Left cardiac atrium (tissue), 4 donors: Measurements from ENCODE around the gene ATF7. TPM values are rescaled to one million over a fixed set of nuclear protein-coding genes. Genes with fewer than 3 reads are reported as not detected.
A peak's percentile ranks its signal among the peaks of the same experiment; 100 is the strongest.
"Not testable (repeated sequence)": the region's sequence is repeated elsewhere in the genome, so short reads cannot be mapped to it uniquely, and the experiment has no call there.

Source experiments
- ATAC-seq, 2 donors: fragments of 200-7000 bp; cut with Tn5 transposase; one replicate each; pipeline ENCODE4 v1.9.1; 2020; ENCODE audit warnings: mild to moderate bottlenecking in 2 of 2, moderate library complexity in 2 of 2
- DNase-seq: peaks from one replicate; pipeline ENCODE4 v3.0.0-alpha.2; 2020
- intact Hi-C, 2 donors: fragments of 100-400 bp; cut with DNase I; formaldehyde crosslinking; loops; one replicate each; pipeline versions ENCODE4 v1.14.1 to v1.15.1; 2022 to 2023
- total RNA-seq, 2 donors: library from RNA; stranded (reverse); fragmentation: NEBNext Ultra II Directional; extraction: Animal tissue kit (Norgen Biotek cat#: 25700); gene quantifications; one replicate each; pipeline ENCODE4 v1.2.1, GENCODE V29; 2021
- donor health status: DM: no; HTN: yes; CAD: no.
- donor health status: DM: no; HTN: yes; CAD: no; lungs with severe emphysema.
- donor health status: DM: yes; HTN: yes; CAD: no.
- donor health status: Dilated cardiomyopathy.

The ATF7 gene
- total RNA-seq, 2 donors from 2014 or later, result 30.1 to 34.7 TPM

DNA sequence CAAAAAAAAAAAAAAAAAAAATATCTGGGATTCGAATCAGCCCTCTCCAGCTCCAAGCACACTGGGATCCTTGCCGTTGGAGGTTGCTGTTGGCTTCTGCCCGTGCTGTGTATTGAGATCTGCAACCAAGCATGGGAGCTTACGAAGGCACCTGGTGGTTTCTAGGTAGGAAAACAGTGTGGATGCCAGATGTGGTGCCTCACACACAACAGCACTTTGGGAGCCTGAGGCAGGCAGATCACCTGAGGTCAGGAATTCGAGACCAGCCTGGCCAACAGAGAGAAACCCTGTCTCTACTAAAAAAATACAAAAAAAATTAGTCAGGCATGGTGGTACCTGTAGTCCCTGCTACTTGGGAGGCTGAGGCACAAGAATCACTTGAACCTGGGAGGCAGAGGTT is 47.4 kb downstream of the ATF7 start:
- ATAC-seq (no peak), DNase-seq (no peak)
- intact Hi-C loops, result no loop called here

DNA sequence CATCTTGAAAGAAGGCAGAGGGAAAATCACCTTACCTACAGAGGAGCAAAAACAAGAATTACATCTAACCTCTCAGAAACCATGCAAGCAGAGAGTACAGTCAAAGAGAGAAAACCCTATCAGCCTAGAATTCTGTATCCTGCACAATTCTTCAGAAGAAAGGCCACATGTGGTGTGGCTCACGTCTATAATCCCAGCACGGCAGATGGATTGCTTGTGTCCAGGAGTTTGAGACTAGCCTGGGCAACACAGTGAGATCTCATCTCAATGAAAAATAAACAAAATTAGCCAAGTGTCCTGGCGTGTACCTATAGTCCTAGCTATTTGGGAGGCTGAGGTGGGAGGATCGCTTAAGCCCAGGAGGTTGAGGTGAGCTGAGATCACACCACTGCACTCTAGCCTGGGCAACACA is 48.2 kb downstream of the ATF7 start:
- ATAC-seq (no peak), DNase-seq (no peak)
- intact Hi-C loops, result no loop called here

DNA sequence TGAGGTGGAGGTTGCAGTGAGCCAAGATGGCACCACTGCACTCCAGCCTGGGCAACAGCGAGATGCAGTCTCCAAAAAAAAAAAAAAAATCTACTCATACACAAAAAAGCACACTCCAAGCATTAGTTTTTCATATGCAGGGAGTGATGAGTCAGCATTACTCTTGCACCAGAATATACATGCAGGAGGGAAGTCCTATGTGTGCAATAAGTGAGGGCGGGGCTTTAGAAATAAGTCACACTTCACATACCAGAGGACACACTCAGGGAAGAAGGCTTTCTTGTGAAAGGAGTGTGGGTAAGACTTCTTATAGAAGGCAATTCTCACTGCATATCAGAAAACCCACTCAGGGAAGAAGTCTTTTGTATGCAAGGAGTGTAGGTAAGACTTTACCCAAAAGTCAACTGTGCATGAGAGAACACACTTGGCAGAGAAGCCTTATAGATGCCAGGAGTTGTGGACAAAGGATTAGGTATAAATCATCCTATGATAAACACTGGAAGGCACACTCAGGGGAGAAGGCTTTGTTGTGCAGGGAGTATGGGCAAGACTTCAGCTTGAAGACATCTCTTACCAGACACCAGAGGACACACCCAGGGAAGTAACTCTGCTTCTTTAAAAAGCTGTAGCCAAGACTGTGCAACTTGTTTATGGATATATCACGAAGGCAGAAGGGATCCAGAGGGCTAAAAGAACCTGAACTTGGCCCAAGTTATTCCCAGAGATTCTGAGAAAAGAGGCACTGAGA is 50.5 kb downstream of the ATF7 start:
- ATAC-seq (peak in 1 of 2 donors; percentile 66), DNase-seq (no peak)
- intact Hi-C loops, result no loop called here

DNA sequence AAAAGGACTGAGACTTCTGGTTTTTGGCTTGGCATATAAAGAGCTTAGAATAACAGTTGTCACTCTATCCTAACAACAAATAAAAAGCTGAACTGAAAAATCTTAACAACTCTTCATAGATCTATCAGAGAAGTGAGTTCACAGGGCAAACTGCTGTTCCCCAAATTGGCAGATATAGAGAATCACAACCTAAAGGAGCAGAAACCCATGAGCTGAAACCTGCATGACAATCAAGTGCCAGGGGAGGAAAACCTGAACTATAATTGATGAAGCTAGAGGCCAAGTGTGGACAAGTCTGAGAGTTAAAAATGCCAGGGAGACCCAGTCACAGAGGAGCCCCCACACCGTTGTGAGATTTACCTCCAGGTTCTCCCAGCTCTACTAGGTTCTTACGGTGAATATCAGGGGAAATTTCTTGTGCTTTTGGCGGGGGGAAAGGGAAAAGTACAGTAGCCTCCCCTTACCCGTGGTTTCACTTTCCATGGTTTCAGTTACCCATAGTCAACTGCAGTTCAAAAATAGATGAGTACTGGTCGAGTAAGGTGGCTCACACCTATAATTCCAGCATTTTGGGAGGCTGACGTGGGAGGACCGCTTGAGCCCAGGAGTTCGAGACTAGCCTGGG is 53.9 kb downstream of the ATF7 start:
- DNase-seq, result no peak
- ATAC-seq, result no peak
- intact Hi-C loops, result no loop called here

DNA sequence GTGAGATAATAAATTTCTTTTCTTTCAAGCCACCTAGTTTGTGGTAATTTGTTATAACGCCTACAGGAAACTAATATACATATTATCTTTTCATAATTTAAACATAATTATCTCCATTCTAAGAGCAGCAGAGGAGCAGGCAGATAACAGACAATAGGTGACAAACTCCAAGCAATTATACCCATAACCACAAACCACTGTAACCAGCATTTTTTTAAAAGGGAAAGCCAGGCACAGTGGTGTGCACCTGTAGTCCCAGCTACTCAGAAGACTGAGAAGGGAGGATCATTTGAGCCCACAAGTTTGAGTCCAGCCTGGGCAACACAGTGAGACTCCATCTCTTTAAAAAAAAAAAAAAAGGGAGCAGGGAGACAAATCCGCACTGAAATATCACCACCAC is 54.9 kb downstream of the ATF7 start:
- DNase-seq, result no peak
- ATAC-seq, result no peak
- intact Hi-C loops, result no loop called here

DNA sequence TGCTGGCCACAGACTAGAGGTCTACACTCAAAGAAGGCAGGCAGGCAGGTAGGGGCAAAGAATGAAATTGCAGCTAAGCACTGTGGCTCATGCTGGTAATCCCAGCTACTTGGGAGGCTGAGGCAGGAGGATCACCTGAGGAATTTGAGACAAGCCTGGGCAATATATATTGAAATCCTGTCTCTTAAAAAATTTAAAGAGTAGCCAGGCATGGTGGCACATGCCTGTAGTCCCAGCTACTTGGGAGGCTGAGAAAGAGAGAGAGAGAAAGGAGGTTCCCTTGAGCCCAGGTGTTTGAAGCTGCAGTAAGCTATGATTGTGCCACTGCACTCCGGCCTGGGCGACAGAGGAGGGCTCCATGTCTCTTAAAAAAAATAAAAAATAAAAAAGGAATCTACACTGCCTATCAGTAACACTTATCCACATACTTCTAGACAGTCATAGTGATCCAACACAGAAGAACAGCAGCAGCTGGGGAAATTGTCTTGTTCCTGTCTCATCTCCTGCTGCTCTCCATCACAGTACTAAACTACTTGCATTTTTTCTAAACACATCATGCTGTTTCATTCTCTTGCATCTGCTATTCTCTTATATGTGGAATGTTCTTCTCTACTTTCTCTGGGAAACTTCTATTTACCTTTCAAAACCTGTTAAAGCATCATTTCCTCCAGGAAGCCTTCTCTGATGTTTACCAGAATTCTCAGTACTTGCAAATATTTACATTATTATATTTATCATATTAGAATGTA is 57.2 kb downstream of the ATF7 start:
- DNase-seq, result no peak
- peak in 1 of 2 donors; percentile 37 for ATAC-seq
- intact Hi-C loops, result no loop called here

DNA sequence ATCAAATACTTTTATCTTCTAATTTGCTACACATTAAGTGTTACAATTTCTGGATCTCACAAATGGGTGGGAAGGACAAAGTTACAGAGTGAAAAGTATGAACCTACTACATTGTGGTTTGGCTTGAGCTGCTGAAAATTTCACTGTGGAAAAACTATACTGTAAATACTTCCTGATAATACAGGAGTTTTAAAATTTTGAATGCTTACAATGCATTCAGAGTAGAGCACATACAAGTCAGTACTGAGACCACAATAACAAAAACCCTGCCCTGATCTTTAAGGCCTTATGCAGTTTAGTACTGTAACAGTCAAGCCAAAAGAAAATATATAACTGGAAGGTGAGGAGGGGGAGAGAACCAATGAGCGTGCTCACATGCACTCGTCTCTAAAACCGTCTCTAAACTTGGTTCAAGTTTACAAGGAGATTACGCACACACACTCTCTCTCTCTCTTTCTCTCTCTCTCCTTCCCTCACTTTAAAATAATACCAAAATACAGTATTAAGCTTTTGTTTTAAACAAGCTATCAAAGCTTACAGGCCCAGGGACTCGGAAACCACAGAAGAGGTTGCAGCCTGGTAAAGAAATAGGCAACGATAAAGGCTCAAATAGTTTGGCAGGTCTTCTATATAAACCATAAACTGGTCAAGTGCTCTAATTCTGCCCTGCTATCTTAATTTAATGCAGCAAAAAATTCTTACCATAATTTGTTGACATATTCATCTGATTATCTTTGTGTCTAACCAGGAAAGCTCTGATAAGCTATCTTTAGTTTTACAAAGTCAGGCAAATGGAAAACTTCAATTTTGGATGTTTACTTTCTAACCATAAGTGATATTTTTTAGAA is 58.0 kb downstream of the ATF7 start:
- intact Hi-C loops, result no loop called here
- ATAC-seq (peak in 1 of 2 donors; percentile 30), DNase-seq (no peak)

DNA sequence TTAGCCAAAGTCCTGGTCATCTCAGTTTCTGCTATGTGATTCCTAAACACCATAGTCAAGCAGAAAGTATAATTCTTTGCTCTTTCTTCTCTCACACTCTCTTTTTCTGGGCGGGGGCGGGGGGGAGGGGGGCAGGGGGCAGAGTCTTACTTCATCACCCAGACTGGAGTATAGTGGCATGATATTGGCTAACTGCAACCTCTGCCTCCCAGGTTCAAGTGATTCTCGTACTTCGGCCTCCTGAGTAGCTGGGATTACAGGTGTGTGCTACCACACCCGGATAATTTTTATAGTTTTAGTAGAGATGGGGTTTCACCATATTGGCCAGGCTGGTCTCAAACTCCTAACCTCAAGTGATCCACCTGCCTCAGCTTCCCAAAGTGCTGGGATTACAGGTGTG is 60.8 kb downstream of the ATF7 start:
- DNase-seq, ATAC-seq, intact Hi-C loops: not testable (repeated sequence)

DNA sequence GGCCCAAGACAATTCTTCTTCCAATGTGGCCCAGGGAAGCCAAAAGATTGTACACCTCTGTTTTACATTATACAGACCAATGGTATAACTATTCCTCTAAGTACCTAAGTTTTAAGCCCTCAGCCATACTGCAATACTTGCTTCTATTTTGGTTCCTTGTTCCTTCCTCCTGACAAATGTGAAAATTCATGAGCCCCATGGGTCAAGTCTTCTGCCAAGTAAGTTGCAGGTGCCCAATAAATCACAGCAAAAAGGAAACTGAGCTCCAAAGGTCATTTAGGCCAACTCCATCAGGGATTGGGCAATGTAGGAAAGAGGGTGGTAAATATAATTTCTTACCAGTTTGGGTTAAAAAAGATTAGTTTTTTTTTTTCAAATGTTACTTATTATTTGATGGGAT is 61.2 kb downstream of the ATF7 start:
- peak in 1 of 2 donors; percentile 14 for ATAC-seq
- intact Hi-C loops, result no loop called here
- no peak for DNase-seq

DNA sequence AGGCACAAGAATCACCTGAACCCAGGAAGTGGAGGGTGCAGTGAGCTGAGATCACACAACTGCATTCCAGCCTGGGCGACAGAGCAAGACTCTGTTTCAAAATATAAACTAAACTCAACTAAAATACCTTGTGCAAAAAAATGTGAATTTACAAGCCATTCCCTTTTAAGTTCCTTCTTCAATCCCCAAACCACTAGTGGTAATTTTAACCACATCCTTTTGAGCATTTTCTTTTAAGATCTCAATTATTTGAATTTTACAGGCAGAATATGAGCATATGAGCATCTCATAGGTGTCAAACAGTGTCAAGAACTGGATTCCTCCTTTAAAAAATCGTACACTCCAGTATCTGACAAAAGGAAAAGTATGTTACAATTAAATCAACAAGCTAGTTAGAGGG is 61.9 kb downstream of the ATF7 start:
- intact Hi-C loops, result no loop called here
- DNase-seq (no peak), ATAC-seq (no peak)

DNA sequence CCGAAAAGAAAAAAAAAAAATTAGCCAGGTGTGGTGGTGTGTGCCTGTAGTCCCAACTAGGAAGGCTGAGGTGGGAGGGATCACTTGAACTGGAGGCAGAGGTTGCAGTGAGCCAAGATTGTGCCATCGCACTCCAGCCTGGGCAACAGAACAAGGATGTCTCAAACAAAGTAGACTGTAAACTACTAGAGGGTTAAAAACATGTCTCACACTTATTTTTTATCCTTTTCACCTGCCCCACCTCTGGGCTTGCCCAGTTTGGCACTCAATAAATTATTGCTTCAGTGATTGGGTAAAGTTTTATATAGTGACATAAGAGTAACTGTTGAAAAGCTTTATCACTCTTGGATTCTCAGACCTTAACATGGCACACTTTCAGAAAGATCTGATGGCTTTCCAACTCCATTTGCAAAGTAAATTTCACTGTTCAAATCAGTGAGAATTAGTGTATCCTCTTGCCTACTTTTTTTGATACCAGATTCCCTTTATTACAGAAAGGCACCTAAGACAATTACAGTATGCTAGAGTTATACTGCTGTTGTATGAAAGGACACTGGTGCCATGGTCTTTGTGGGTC is 62.6 kb downstream of the ATF7 start:
- DNase-seq, result no peak
- ATAC-seq, result no peak
- intact Hi-C loops, result no loop called here

DNA sequence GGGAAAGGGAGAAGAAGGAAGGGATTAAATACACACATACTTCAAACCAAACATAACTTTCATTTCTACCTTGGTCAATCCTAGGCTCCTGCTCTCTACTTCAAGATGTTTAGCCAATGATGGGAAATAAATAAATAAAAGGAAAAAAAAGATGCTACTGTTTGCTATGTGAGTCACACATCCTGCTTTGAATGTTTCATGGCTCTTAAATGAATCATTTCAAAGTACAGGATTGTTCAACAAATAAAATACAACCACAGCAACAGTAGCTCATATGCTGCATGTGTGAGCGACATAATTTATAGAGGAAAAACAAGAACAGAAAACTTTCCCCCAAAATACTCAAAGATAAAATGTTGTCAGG is 64.6 kb downstream of the ATF7 start:
- DNase-seq (no peak), ATAC-seq (peak in 1 of 2 donors; percentile 84)
- intact Hi-C loops, result no loop called here

DNA sequence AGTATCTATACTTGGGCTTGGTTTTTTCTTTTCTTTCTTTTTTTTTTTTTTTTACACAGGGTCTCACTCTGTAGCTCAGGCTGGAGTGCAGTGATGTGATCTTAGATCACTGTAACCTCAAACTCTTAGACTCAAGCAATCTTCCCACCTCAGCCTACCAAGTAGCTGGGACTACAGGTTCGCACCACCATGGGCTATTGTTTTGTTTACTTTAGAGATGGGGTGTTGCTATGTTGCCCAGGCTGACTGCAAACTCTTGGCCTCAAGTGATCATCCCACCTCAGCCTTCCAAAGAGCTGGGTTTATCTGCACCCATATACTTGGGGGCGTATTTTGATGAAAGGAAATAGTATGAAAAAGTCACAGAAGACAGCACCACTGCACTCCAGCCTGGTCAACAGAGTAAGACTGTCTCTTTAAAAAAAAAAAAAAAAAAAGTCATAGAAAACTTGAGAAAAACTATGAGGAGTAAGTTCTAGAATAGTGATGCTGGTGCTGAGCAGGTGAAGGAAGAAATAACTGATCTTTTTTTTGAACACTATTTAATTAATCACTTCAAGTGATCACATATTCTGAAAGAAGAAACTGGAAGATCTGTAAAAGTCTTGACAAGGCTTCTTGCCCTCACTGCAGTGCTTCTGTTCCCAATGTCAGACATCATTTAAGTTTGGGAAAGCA is 65.1 kb downstream of the ATF7 start:
- ATAC-seq, result peak in 1 of 2 donors; percentile 13

DNA sequence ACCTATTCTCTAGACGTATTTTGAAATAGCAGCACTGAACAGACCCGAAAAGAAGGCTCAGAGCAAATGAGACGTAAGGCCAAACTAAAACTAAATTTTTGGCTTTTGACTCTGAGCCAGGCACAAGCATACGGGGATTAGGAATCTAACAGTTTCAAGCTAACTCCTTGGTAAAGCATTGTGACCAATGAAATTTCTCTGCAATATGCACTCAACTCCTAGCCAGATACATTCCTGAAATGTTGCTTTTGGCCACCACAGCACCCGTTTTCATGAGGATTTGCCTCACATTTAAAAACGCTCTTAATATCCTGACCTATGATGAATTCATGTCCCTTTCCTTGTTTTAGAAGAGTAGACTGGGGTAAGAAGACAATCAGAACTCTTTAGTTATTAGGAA is 65.8 kb downstream of the ATF7 start:
- intact Hi-C loops, result no loop called here
- DNase-seq, result no peak
- peak; percentile 78 to 83 for ATAC-seq

More for the DNA sequence above, 65.1 kb downstream of the ATF7 start:
- intact Hi-C loops, result no loop called here
- DNase-seq, result no peak

DNA sequence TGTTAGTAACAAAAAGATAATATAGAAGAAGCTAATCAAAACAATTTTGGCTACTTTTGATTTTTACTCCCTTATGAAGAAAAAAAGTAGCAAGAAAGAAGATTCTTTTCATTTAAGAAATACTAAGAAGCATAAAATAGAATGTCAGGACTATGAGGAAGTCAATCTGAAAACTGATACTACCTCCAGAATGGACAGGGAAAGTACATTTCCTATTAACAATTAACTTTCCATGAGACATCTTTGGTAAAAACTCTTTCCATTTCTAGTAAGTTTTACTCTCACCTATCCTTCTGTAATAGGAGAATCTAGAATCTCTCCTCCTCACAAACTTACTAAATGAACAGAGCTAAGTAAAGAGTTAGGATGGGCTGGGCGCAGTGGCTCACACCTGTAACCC is 67.6 kb downstream of the ATF7 start:
- ATAC-seq (no peak), DNase-seq (no peak)
- intact Hi-C loops, result no loop called here

DNA sequence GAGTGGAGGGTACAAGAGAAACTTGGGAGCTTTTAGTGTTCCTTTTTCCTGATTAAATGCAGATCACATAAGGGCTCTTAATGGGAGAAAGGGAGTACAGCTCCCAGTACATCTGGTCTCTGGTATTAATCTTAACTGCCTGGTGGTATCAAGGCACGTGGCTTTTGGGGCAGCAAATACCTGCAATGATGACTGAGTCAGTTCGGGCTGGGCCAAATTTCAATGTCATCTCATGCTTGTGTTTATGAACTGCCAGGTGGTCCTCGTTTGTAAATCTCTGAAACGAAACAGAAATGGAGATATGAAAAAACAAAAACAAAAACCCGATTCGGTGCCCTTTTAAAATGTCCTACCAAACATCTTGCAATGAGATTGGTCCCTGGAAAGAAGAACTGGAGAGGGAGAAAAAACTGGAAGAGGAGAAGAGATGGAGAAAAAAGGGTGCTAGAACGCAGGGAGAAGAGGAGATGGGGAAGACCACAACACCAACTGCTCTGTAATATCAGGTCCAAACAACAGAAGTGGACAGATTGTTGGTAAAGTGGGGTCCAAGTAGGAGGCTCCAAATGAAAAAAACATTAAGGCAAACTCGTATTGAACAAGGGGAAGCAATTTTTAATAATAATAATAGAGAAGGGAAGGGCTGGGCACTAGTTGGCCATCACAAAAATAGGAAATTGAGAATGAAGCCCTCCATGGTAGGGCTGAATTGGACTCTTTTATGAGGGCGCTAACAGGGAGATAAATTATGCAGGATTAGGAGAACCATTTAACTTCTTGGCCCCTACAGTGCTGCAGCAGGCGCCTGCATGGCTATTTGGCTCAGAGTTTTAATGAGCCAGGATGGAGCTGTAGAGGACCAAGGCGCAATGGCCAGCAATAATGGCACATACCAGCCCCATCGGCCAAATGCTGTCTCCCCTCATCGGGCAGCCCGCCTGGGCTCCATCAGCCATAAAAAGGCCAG is 73.5 kb downstream of the ATF7 start:
- ATAC-seq, result no peak
- intact Hi-C loops, result no loop called here
- DNase-seq, result no peak

DNA sequence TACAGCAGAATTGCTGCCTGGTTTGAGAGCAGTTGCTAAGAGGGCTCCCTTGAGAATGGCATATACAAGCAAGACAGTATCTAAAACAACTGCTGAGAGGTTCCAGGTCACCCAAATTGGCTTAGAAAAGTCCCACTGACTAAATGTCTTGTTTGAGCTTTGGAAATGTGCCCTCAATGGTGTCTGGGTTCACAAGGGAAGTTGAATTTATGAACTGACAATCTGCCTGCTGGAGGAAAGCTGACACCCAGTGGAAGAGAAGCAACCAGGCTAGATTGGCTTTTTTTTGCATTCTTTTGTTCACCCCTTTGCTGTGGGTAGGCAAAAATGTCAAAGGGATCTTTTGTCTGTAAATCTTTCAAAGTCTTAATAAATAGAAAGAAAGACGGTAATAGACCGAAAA is 74.3 kb downstream of the ATF7 start:
- ATAC-seq (no peak), DNase-seq (no peak)
- intact Hi-C loops, result no loop called here

DNA sequence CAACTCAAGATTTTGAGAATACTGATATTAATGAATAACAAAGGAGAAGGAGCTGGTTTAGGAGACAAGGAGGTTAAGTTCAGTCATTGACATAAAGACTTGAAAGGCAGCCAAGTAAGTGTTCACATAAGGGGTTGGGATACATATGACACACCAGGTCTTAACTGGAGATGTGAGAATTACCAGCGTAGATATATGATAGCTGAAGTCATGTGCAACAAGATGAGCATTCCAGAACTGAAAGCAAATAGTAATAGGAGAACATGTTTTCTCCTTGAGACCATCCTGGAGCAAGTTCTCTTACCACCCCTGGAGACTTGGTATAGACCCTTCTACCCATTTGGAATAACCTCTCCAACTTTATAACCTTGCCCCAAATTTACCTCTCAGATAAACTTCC is 75.6 kb downstream of the ATF7 start:
- ATAC-seq (no peak), DNase-seq (no peak)
- intact Hi-C loops, result no loop called here
